Neural progenitor cell (in vitro differentiated cells): ENCODE results near the gene EED. TPM values are rescaled to one million over a fixed set of nuclear protein-coding genes. Genes with fewer than 3 reads are reported as not detected.
"Not testable (repeated sequence)": the region's sequence is repeated elsewhere in the genome, so short reads cannot be mapped to it uniquely, and the experiment has no call there.

Experiments used
- DNase-seq: peaks from one replicate; pipeline ENCODE4 v3.0.0-alpha.2; 2016; ENCODE audit warnings: low spot score
- H2AFZ ChIP-seq: fragments of 200-600 bp; sonication (generic); replicated peaks from 2 replicates; pipeline ENCODE4 v1.6.1; 2016; ENCODE audit warnings: antibody characterized with exemption
- H3F3A ChIP-seq: fragments of 200-600 bp; sonication (generic); 2 replicates; pipeline ENCODE4 v1.6.1; 2016; ENCODE audit warnings: antibody characterized with exemption, low read depth
- H3K27ac ChIP-seq: fragments of 200-600 bp; sonication (generic); 2 replicates; pipeline ENCODE4 v1.5.1; 2016; ENCODE audit warnings: mild to moderate bottlenecking
- H3K27me3 ChIP-seq: fragments of 200-600 bp; sonication (generic); 2 replicates; pipeline ENCODE4 v1.6.1; 2016; ENCODE audit warnings: mild to moderate bottlenecking, moderate library complexity
- H3K36me3 ChIP-seq: fragments of 200-600 bp; sonication (generic); 2 replicates; pipeline ENCODE4 v1.5.1; 2016
- H3K4me1 ChIP-seq: fragments of 200-600 bp; sonication (generic); 2 replicates; pipeline ENCODE4 v1.6.1; 2016; ENCODE audit warnings: mixed run types
- H3K4me2 ChIP-seq: fragments of 200-600 bp; sonication (generic); 2 replicates; pipeline ENCODE4 v1.6.1; 2016
- H3K4me3 ChIP-seq: fragments of 200-600 bp; sonication (generic); 2 replicates; pipeline ENCODE4 v1.5.1; 2016
- H3K79me2 ChIP-seq: fragments of 200-600 bp; sonication (generic); 2 replicates; pipeline ENCODE4 v1.6.1; 2016; ENCODE audit warnings: low read depth
- H3K9ac ChIP-seq: fragments of 200-600 bp; sonication (generic); 2 replicates; pipeline ENCODE4 v1.6.1; 2016
- H3K9me3 ChIP-seq: fragments of 200-600 bp; sonication (generic); 2 replicates; pipeline ENCODE4 v1.5.1; 2016; ENCODE audit warnings: low read depth
- H4K20me1 ChIP-seq: fragments of 200-600 bp; sonication (generic); 2 replicates; pipeline ENCODE4 v1.6.1; 2016; ENCODE audit warnings: low read depth
- H3K27ac Mint-ChIP-seq: 3 replicates; pipeline ENCODE4 v1.8.0; 2021; ENCODE audit warnings: mixed read lengths
- H3K27me3 Mint-ChIP-seq: 2 replicates; pipeline ENCODE4 v1.8.0; 2022; ENCODE audit warnings: low read depth, mild to moderate bottlenecking, inconsistent platforms, moderate library complexity, mixed read lengths; ENCODE audit not compliant: insufficient read depth
- H3K36me3 Mint-ChIP-seq: 3 replicates; pipeline ENCODE4 v1.8.0; 2021; ENCODE audit warnings: mixed read lengths
- H3K4me1 Mint-ChIP-seq: 3 replicates; pipeline ENCODE4 v1.8.0; 2021; ENCODE audit warnings: mixed read lengths
- H3K4me3 Mint-ChIP-seq: 3 replicates; pipeline ENCODE4 v1.8.0; 2021; ENCODE audit warnings: mild to moderate bottlenecking, moderate library complexity, mixed read lengths
- H3K9me3 Mint-ChIP-seq: 3 replicates; pipeline ENCODE4 v1.8.0; 2020; ENCODE audit warnings: mixed read lengths
- EZH2 ChIP-seq: fragments of 200-600 bp; sonication (generic); IDR thresholded peaks from 2 replicates; pipeline ENCODE4 v1.6.1; 2017; ENCODE audit warnings: antibody characterized with exemption, mild to moderate bottlenecking, moderate library complexity
- EZH2phosphoT487 ChIP-seq: fragments of 200-600 bp; sonication (generic); IDR thresholded peaks from 2 replicates; pipeline ENCODE4 v1.6.1; 2017; ENCODE audit warnings: antibody characterized with exemption
- total RNA-seq: library from RNA; depleted of rRNA; stranded (reverse); fragments of >200 nt; gene quantifications from 2 replicates; pipeline ENCODE4 v1.2.3, GENCODE V29; 2015; ENCODE audit warnings: low replicate concordance
- TF ChIP-seq, protein P1 (sequence below): fragments of 200-600 bp; sonication (generic); IDR thresholded peaks from 2 replicates; pipeline ENCODE4 v1.5.1; 2017; ENCODE audit warnings: antibody characterized with exemption, mild to moderate bottlenecking

Gene EED
- total RNA-seq, 1 donor from 2014 or later = 64.9 TPM

DNA sequence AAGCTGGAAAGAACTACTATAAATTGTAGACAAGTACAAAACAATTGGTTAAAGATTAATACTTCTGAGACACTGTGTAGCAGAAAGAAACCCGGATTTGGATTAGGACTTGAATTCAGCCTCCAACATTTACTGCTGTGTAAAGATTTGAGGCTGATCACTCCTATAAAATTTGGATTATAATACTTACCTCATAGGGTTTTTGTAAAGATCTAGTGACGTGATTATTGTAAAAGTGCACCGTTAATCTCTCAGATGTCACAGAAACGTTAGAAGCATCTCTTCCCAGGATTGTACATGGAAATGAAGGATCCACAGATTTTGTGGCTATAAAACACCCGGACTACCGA lies 57.2 kb downstream of the EED start:
- H3K79me2 ChIP-seq = peaks cover 46% of the 10 kb centered on the region
- peak overlapping the region; percentile 88 for H3K4me2 ChIP-seq
- H2AFZ ChIP-seq = peak overlapping the region; percentile 98
- Mint-ChIP-seq H3K27ac (peak overlapping the region; percentile 94), H3K4me3 (peak overlapping the region; percentile 100), H3K36me3 (peaks cover 11% of the 10 kb centered on the region), H3K9me3 (no peaks in the 10 kb centered on the region), H3K4me1 (peaks cover 15% of the 10 kb centered on the region), H3K27me3 (no peaks in the 10 kb centered on the region)
- no peaks in the 10 kb centered on the region for H4K20me1 ChIP-seq
- H3K27me3 ChIP-seq = peaks cover 12% of the 10 kb centered on the region
- peaks cover 5% of the 10 kb centered on the region for H3K4me1 ChIP-seq
- H3K27ac ChIP-seq = no peak overlapping the region
- H3F3A ChIP-seq = peaks cover 10% of the 10 kb centered on the region
- no peak for TF ChIP-seq EZH2phosphoT487
- TF ChIP-seq, protein P1, sequence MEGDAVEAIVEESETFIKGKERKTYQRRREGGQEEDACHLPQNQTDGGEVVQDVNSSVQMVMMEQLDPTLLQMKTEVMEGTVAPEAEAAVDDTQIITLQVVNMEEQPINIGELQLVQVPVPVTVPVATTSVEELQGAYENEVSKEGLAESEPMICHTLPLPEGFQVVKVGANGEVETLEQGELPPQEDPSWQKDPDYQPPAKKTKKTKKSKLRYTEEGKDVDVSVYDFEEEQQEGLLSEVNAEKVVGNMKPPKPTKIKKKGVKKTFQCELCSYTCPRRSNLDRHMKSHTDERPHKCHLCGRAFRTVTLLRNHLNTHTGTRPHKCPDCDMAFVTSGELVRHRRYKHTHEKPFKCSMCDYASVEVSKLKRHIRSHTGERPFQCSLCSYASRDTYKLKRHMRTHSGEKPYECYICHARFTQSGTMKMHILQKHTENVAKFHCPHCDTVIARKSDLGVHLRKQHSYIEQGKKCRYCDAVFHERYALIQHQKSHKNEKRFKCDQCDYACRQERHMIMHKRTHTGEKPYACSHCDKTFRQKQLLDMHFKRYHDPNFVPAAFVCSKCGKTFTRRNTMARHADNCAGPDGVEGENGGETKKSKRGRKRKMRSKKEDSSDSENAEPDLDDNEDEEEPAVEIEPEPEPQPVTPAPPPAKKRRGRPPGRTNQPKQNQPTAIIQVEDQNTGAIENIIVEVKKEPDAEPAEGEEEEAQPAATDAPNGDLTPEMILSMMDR = no peak
- peak overlapping the region; percentile 82 for H3K4me3 ChIP-seq
- H3K36me3 ChIP-seq = peaks cover 4% of the 10 kb centered on the region
- H3K9ac ChIP-seq = no peak overlapping the region
- no peak for DNase-seq
- H3K9me3 ChIP-seq = no peaks in the 10 kb centered on the region

DNA sequence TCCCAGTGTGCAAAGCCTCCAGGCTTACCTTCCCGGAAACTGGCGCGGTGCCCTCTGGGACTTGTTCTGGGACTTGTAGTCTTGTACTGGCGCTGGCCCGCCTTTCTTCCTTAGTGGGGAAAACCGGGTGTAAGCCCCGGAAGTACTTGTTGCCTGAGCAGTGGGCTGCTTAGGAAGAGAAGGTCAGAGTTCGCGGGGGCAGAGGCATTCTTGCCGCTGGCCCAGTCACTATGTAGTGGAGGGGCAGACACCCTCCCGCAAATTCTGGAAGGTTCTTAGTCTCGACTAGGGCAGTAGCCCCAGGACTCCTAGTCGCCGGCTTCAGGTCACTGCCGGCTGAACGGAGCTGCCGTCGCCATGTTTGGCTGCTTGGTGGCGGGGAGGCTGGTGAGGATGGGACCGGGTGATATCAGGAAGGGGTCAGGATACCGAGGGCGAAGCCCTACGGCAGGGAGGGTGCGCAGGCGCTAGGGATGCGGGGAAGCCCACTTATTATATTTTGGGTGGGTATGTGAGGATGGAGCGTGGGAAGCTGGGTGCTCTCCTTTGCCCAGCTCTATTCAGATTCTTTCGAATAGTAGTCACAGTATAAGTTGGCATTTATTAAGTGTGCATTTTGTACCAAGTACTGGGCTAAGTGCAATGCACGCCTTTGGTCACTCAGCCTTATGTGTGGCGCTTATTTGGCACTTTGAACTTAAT lies 57.7 kb downstream of the EED start, which contains the start of gene HIKESHI:
HIKESHI (plus strand) TSS at position 149 of the 702 bp plus-strand sequence; CDS start at position 358, 209 bp downstream.
- no peak within 1 kb of the TSS for H3K27ac ChIP-seq

DNA sequence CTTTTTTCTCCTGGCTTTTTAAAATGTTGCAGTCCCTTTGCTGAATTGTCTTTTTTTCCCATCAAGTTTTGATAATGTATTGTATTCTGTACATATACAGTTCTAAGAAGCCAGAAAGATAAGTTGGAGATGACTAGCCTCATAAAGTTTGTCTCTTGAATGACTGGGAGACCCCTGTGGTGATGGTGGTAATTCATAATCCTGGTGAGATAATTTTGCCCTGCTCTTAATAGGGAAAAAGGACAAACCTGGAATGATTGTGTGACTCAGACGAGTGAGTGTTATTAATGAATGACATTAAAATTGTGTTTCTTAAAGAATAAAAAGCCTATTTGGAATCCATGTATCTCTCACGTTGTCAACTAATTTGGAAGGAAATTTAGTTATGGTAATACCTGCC lies 58.7 kb downstream of the EED start:
- no peak overlapping the region for H3K27ac ChIP-seq
- peaks cover 5% of the 10 kb centered on the region for H3K4me1 ChIP-seq
- H3K9ac ChIP-seq = peak overlapping the region; percentile 76
- peaks cover 16% of the 10 kb centered on the region for H3F3A ChIP-seq
- peak overlapping the region; percentile 82 for H3K4me3 ChIP-seq
- no peak for DNase-seq
- Mint-ChIP-seq H3K9me3 (no peaks in the 10 kb centered on the region), H3K27ac (no peak overlapping the region), H3K4me3 (peak overlapping the region; percentile 100), H3K36me3 (peaks cover 11% of the 10 kb centered on the region), H3K4me1 (peaks cover 15% of the 10 kb centered on the region), H3K27me3 (no peaks in the 10 kb centered on the region)
- peak overlapping the region; percentile 88 for H3K4me2 ChIP-seq
- H3K79me2 ChIP-seq = peaks cover 47% of the 10 kb centered on the region
- no peaks in the 10 kb centered on the region for H4K20me1 ChIP-seq
- TF ChIP-seq, protein P1 = no peak
- H3K9me3 ChIP-seq = no peaks in the 10 kb centered on the region
- H2AFZ ChIP-seq = no peak overlapping the region
- peaks cover 4% of the 10 kb centered on the region for H3K36me3 ChIP-seq
- peaks cover 12% of the 10 kb centered on the region for H3K27me3 ChIP-seq

More for the DNA sequence above, 57.7 kb downstream of the EED start, which contains the start of gene HIKESHI:
- peak within 1 kb of the TSS; percentile 100 for H3K4me3 Mint-ChIP-seq
- peak within 1 kb of the TSS; percentile 82 for H3K4me3 ChIP-seq
- no peaks in the 10 kb centered on the region for H4K20me1 ChIP-seq
- H3K27ac Mint-ChIP-seq = peak within 1 kb of the TSS; percentile 94
- no peaks in the 10 kb centered on the region for H3K9me3 ChIP-seq
- TF ChIP-seq EZH2phosphoT487 (no peak), EZH2 (peak; percentile 56)
- no peaks in the 10 kb centered on the region for H3K27me3 Mint-ChIP-seq
- H3K27me3 ChIP-seq = peaks cover 12% of the 10 kb centered on the region
- peaks cover 46% of the 10 kb centered on the region for H3K79me2 ChIP-seq
- H3K4me2 ChIP-seq = peak within 1 kb of the TSS; percentile 88
- peaks cover 11% of the 10 kb centered on the region for H3K36me3 Mint-ChIP-seq
- peaks cover 5% of the 10 kb centered on the region for H3K4me1 ChIP-seq
- peaks cover 4% of the 10 kb centered on the region for H3K36me3 ChIP-seq
- peak; percentile 96 for DNase-seq
- no peaks in the 10 kb centered on the region for H3K9me3 Mint-ChIP-seq
- peak within 1 kb of the TSS; percentile 76 for H3K9ac ChIP-seq
- peak within 1 kb of the TSS; percentile 98 for H2AFZ ChIP-seq
- peaks cover 15% of the 10 kb centered on the region for H3K4me1 Mint-ChIP-seq
- H3F3A ChIP-seq = peaks cover 11% of the 10 kb centered on the region

DNA sequence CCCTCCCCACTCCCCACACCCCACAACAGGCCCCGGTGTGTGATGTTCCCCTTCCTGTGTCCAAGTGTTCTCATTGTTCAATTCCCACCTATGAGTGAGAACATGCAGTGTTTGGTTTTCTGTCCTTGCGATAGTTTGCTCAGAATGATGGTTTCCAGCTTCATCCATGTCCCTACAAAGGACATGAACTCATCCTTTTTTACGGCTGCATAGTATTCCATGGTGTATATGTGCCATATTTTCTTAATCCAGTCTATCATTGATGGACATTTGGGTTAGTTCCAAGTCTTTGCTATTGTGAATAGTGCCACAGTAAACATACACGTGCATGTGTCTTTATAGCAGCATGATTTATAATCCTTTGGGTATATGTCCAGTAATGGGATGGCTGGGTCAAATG lies 64.2 kb downstream of the EED start:
- H3K4me1 ChIP-seq, H3K4me3 Mint-ChIP-seq, H3K9me3 Mint-ChIP-seq, H2AFZ ChIP-seq, H3K9ac ChIP-seq, H3K27me3 Mint-ChIP-seq, H3K4me2 ChIP-seq, H4K20me1 ChIP-seq, H3K27ac ChIP-seq, H3K27ac Mint-ChIP-seq, H3K36me3 ChIP-seq, H3K4me3 ChIP-seq, H3K4me1 Mint-ChIP-seq, DNase-seq, H3K9me3 ChIP-seq, H3K27me3 ChIP-seq: not testable (repeated sequence)
- Histone ChIP-seq H3F3A (peaks cover 16% of the 10 kb centered on the region), H3K79me2 (peaks cover 67% of the 10 kb centered on the region)
- H3K36me3 Mint-ChIP-seq = peaks cover 49% of the 10 kb centered on the region
